ENCODE data around the gene FAM228B.

GRCh38 chr2:24163186-24163585 is 39.9 kb downstream of the FAM228B start:
- no peak for TF ChIP-seq LEF1 (IDR thresholded peaks at IDR 0.05; ENCODE audit: borderline replicate concordance)
- TF ChIP-seq FOXA1 (IDR thresholded peaks at IDR 0.05), result no peak
- TF ChIP-seq SP1 (IDR thresholded peaks at IDR 0.05), result no peak
- TF ChIP-seq BHLHE40 (IDR thresholded peaks at IDR 0.05; ENCODE audit: borderline replicate concordance), result no peak
- TF ChIP-seq ELF4 (IDR thresholded peaks at IDR 0.05), result no peak
- no peak for TF ChIP-seq L3MBTL2 (conservative IDR thresholded peaks at IDR 0.05)
- TF ChIP-seq ZNF384 (IDR thresholded peaks at IDR 0.05), result no peak
- TF ChIP-seq TARDBP (IDR thresholded peaks at IDR 0.05), result no peak
- TF ChIP-seq NFRKB (IDR thresholded peaks at IDR 0.05), result no peak
- TF ChIP-seq SUZ12 (IDR thresholded peaks at IDR 0.05), result no peak
- TF ChIP-seq CTBP1 (IDR thresholded peaks at IDR 0.05; ENCODE audit: borderline replicate concordance), result no peak

Measured in HEK293T (cell line).